Adipocyte (in vitro differentiated cells): ENCODE measurements around the gene CPO.

ENCODE experiments used
- DNase-seq: peaks from one replicate; pipeline ENCODE4 v3.0.0-alpha.2; 2015; ENCODE audit warnings: low read depth
- H3K27me3 ChIP-seq: replicated peaks from 2 replicates; pipeline ENCODE4 v1.7.0; 2013; ENCODE audit warnings: mild to moderate bottlenecking, low read length, moderate library complexity; ENCODE audit not compliant: control insufficient read depth, insufficient read depth
- H3K36me3 ChIP-seq: 2 replicates; pipeline ENCODE4 v1.7.0; 2013; ENCODE audit warnings: low read length, mild to moderate bottlenecking, moderate library complexity; ENCODE audit not compliant: control insufficient read depth, insufficient read depth, severe bottlenecking
- H3K4me1 ChIP-seq: 2 replicates; pipeline ENCODE4 v1.7.0; 2013; ENCODE audit warnings: mild to moderate bottlenecking, low read length, moderate library complexity; ENCODE audit not compliant: control insufficient read depth, insufficient read depth
- H3K4me3 ChIP-seq: 2 replicates; pipeline ENCODE4 v1.7.0; 2013; ENCODE audit warnings: mild to moderate bottlenecking, low read length, moderate library complexity
- H3K9ac ChIP-seq: 2 replicates; pipeline ENCODE4 v1.7.0; 2013; ENCODE audit warnings: mild to moderate bottlenecking, low read length, moderate library complexity
- H3K9me3 ChIP-seq: 2 replicates; pipeline ENCODE4 v1.7.0; 2013; ENCODE audit warnings: mild to moderate bottlenecking, low read length, moderate library complexity; ENCODE audit not compliant: control insufficient read depth

The CPO gene

DNA sequence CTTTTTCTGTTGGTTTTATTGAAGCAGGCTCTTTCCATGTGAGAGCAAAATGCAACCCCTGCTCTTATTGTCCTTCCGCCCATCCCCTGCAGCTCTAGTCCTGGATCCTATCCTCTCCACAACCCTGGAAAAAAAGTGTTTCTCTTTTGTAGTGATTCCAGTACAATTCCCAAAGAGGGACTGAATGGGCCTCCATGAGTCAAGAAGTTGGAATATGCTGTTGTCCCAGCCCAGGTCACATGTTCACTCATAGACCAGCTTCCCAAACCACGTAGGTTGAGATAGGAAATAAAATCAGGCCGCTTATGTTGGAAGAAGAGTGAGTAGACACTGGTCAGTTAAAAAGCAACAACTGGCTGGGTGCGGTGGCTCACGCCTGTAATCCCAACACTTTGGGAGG, 39.4 kb downstream of the CPO start:
- Histone ChIP-seq H3K27me3 (no peaks in the 10 kb centered on the region), H3K4me1 (peaks cover 34% of the 10 kb centered on the region), H3K9me3 (no peaks in the 10 kb centered on the region), H3K36me3 (no peaks in the 10 kb centered on the region), H3K4me3 (no peak overlapping the region), H3K9ac (no peak overlapping the region)
- DNase-seq: no peak

GRCh38 chr2:206979365-206979764, 40.0 kb downstream of the CPO start:
- DNase-seq: no peak
- no peaks in the 10 kb centered on the region for H3K27me3 ChIP-seq

GRCh38 chr2:206979922-206980321, 40.6 kb downstream of the CPO start:
- no peaks in the 10 kb centered on the region for H3K9me3 ChIP-seq
- peaks cover 31% of the 10 kb centered on the region for H3K4me1 ChIP-seq
- no peaks in the 10 kb centered on the region for H3K36me3 ChIP-seq
- no peak overlapping the region for H3K4me3 ChIP-seq
- H3K9ac ChIP-seq: no peak overlapping the region
- no peak for DNase-seq
- no peaks in the 10 kb centered on the region for H3K27me3 ChIP-seq

More at GRCh38 chr2:206979365-206979764, 40.0 kb downstream of the CPO start:
- Histone ChIP-seq H3K9me3 (no peaks in the 10 kb centered on the region), H3K9ac (no peak overlapping the region), H3K36me3 (no peaks in the 10 kb centered on the region), H3K4me1 (peaks cover 35% of the 10 kb centered on the region), H3K4me3 (no peak overlapping the region)

- Histone ChIP-seq H3K27me3 (no peaks in the 10 kb centered on the region), H3K4me1 (peaks cover 31% of the 10 kb centered on the region)
Observed at GRCh38 chr2:206980413-206980812, 41.1 kb downstream of the CPO start.

GRCh38 chr2:206981086-206981674, 41.9 kb downstream of the CPO start:
- no peaks in the 10 kb centered on the region for H3K27me3 ChIP-seq
- H3K4me3 ChIP-seq: no peak overlapping the region
- H3K9me3 ChIP-seq: no peaks in the 10 kb centered on the region
- H3K4me1 ChIP-seq: peaks cover 31% of the 10 kb centered on the region
- no peaks in the 10 kb centered on the region for H3K36me3 ChIP-seq
- DNase-seq: no peak
- no peak overlapping the region for H3K9ac ChIP-seq

More at GRCh38 chr2:206980413-206980812, 41.1 kb downstream of the CPO start:
- Histone ChIP-seq H3K9ac (no peak overlapping the region), H3K9me3 (no peaks in the 10 kb centered on the region), H3K4me3 (no peak overlapping the region), H3K36me3 (no peaks in the 10 kb centered on the region)
- no peak for DNase-seq

- Histone ChIP-seq H3K36me3 (no peaks in the 10 kb centered on the region), H3K4me3 (no peak overlapping the region), H3K9me3 (no peaks in the 10 kb centered on the region), H3K9ac (no peak overlapping the region), H3K4me1 (peaks cover 31% of the 10 kb centered on the region), H3K27me3 (no peaks in the 10 kb centered on the region)
- peak; percentile 92 for DNase-seq
Observed at GRCh38 chr2:206981739-206982340, 42.5 kb downstream of the CPO start.

DNA sequence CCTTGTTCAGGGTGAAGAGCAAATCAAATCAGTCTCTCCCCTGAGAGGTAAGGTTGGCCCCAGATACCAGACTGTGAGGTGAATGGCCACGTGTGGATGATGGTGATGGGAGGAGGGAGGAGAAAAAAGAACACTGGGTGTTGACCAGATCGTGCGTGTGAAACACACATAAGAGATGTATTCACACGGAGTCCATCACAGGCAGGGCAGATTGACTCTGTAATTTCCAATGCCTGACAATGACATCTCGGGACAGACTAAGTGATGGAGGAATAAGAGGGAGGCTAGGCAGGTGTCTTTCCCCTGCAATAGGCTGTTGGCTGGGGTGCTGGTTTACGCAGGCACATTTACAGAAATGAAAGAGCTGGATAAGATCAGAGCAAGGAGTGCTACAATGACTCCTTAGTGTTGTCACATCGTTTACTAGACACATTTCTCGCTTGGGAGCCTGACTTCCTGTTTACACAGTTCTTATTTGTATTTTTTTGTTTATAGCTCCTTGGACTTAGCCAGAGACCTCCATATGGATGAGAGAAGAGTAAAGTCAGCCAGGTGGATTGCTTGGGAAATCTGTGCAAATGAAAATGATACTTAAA, 43.1 kb downstream of the CPO start:
- Histone ChIP-seq H3K36me3 (no peaks in the 10 kb centered on the region), H3K9me3 (no peaks in the 10 kb centered on the region), H3K27me3 (no peaks in the 10 kb centered on the region), H3K4me3 (no peak overlapping the region), H3K9ac (peak overlapping the region; percentile 2), H3K4me1 (peaks cover 31% of the 10 kb centered on the region)
- no peak for DNase-seq

DNA sequence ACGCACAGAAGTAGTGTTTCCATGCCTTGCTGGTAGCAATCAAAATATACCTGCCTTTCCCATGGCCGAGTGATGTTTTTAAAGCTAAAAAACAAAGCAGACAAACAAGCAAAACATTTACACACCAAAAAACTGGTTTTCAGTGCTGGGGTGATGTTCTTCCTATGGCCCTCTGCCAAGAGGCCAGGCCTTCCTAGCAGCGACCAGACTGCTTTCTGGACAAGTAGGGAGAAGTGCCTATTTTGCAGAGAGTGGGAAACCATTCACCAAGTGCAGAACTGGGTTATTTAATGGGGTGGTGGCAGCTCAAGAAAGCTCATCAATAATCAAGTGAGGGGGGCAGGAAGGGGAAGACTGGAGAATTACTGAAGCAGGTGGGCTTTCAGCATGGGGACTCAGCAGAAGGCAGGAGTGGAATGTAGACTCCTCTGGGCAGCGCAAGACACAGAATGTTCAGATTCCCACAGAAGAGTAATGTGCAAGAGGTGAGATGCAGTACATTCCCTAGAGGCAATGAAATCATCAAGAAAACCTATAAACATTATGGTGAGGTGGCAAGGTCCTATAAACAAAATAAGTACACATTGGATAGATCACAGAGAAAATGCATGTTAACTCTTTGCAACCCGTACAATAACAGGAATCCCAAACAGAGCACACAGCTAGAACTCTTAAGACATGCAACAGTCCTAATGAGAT, 44.0 kb downstream of the CPO start:
- H3K27me3 ChIP-seq: no peaks in the 10 kb centered on the region
- H3K9ac ChIP-seq: peak overlapping the region; percentile 2
- no peaks in the 10 kb centered on the region for H3K36me3 ChIP-seq
- peak; percentile 4 for DNase-seq
- no peaks in the 10 kb centered on the region for H3K9me3 ChIP-seq
- no peak overlapping the region for H3K4me3 ChIP-seq
- H3K4me1 ChIP-seq: peaks cover 31% of the 10 kb centered on the region

DNA sequence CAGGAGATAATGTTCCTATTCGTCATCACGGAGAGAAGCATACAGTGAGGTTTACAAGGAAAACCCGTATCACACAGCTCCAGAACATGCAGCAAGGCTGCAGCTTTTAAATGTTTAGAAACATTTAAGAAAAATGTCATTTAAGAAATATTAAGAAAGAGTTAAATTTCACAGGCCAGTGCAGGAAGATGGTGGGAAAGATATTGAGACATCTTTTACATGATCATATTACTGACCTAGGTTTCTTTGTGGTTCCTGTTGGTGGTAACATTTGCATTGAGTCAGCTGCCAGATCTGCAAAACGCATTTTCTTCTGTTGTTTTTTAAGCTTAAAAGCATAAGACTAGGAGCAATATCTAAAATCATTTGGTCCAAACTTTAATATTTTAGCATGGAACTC, 44.9 kb downstream of the CPO start:
- H3K9ac ChIP-seq: no peak overlapping the region
- H3K36me3 ChIP-seq: no peaks in the 10 kb centered on the region
- no peaks in the 10 kb centered on the region for H3K27me3 ChIP-seq
- H3K9me3 ChIP-seq: no peaks in the 10 kb centered on the region
- no peak overlapping the region for H3K4me3 ChIP-seq
- peaks cover 26% of the 10 kb centered on the region for H3K4me1 ChIP-seq
- peak; percentile 38 for DNase-seq

GRCh38 chr2:206986943-206987342, 47.6 kb downstream of the CPO start:
- H3K27me3 ChIP-seq: no peaks in the 10 kb centered on the region
- H3K4me1 ChIP-seq: peaks cover 20% of the 10 kb centered on the region
- H3K9ac ChIP-seq: no peak overlapping the region
- no peaks in the 10 kb centered on the region for H3K9me3 ChIP-seq
- H3K4me3 ChIP-seq: no peak overlapping the region
- DNase-seq: no peak
- no peaks in the 10 kb centered on the region for H3K36me3 ChIP-seq

GRCh38 chr2:206987810-206988209, 48.5 kb downstream of the CPO start:
- Histone ChIP-seq H3K27me3 (no peaks in the 10 kb centered on the region), H3K9me3 (no peaks in the 10 kb centered on the region), H3K4me3 (no peak overlapping the region), H3K36me3 (no peaks in the 10 kb centered on the region), H3K4me1 (peaks cover 11% of the 10 kb centered on the region), H3K9ac (no peak overlapping the region)
- no peak for DNase-seq
